SK-MEL-5 (cell line): ENCODE data around the gene HDAC11. TPM values are rescaled to one million over a fixed set of nuclear protein-coding genes. Genes with fewer than 3 reads are reported as not detected.

Source experiments
- DNase-seq: peaks from one replicate; pipeline ENCODE4 v3.0.0-alpha.2; 2016; ENCODE audit warnings: low read depth, low spot score
- in situ Hi-C: cut with HindIII; loops from 2 replicates; pipeline ENCODE4 v1.10.0; 2016; ENCODE audit warnings: low sequenced_read_pairs, high pct_unique_total_duplicates, low pct_unique_long_range_greater_than_20kb
- total RNA-seq: library from RNA; depleted of rRNA; stranded (reverse); fragments of >200 nt; shearing (Covaris generic); gene quantifications from 2 replicates; pipeline ENCODE4 v1.2.3, GENCODE V29; 2014

The HDAC11 gene
- total RNA-seq, 1 experiment from 2014 or later = 12.5 TPM

- no peak for DNase-seq
- in situ Hi-C loops = no loop called here
These were observed 50.3 kb downstream of the HDAC11 start for GRCh38 chr3:13530241-13531009.

GRCh38 chr3:13532085-13532484, 52.0 kb downstream of the HDAC11 start:
- DNase-seq = no peak
- in situ Hi-C loops = no loop called here

GRCh38 chr3:13532631-13533030, 52.5 kb downstream of the HDAC11 start:
- DNase-seq = no peak
- in situ Hi-C loops = no loop called here

- no peak for DNase-seq
- in situ Hi-C loops = no loop called here
These were observed 53.8 kb downstream of the HDAC11 start for GRCh38 chr3:13533885-13534301.

- in situ Hi-C loops = no loop called here
- DNase-seq = no peak
These were observed 55.4 kb downstream of the HDAC11 start for GRCh38 chr3:13535526-13535875.

GRCh38 chr3:13535905-13536304, 55.8 kb downstream of the HDAC11 start:
- DNase-seq = no peak
- in situ Hi-C loops = no loop called here

- in situ Hi-C loops = no loop called here
- DNase-seq = no peak
These were observed 56.3 kb downstream of the HDAC11 start for GRCh38 chr3:13536432-13536831.

- DNase-seq = no peak
- in situ Hi-C loops = no loop called here
These were observed 56.7 kb downstream of the HDAC11 start for GRCh38 chr3:13536832-13537231.

GRCh38 chr3:13537244-13537908, 57.3 kb downstream of the HDAC11 start:
- in situ Hi-C loops = no loop called here
- DNase-seq = no peak

- in situ Hi-C loops = no loop called here
- DNase-seq = peak; percentile 11
These were observed 57.8 kb downstream of the HDAC11 start for GRCh38 chr3:13537909-13538296.

- no peak for DNase-seq
- in situ Hi-C loops = no loop called here
These were observed 58.6 kb downstream of the HDAC11 start for GRCh38 chr3:13538520-13539291.

GRCh38 chr3:13539292-13539638, 59.2 kb downstream of the HDAC11 start:
- in situ Hi-C loops = no loop called here

GRCh38 chr3:13539671-13540070, 59.6 kb downstream of the HDAC11 start:
- no peak for DNase-seq
- in situ Hi-C loops = no loop called here

More at GRCh38 chr3:13539292-13539638, 59.2 kb downstream of the HDAC11 start:
- no peak for DNase-seq

GRCh38 chr3:13540297-13540995, 60.3 kb downstream of the HDAC11 start:
- in situ Hi-C loops = no loop called here
- no peak for DNase-seq

GRCh38 chr3:13541691-13542090, 61.6 kb downstream of the HDAC11 start:
- in situ Hi-C loops = no loop called here
- no peak for DNase-seq

- in situ Hi-C loops = no loop called here
- DNase-seq = no peak
These were observed 62.0 kb downstream of the HDAC11 start for GRCh38 chr3:13542142-13542541.

- no peak for DNase-seq
- in situ Hi-C loops = no loop called here
These were observed 63.1 kb downstream of the HDAC11 start for GRCh38 chr3:13543253-13543652.

- in situ Hi-C loops = no loop called here
- DNase-seq = no peak
These were observed 64.3 kb downstream of the HDAC11 start for GRCh38 chr3:13544293-13544831.
